SK-N-SH (cell line): ENCODE measurements around the gene ZNF892. TPM values are rescaled to one million over a fixed set of nuclear protein-coding genes. Genes with fewer than 3 reads are reported as not detected.

Experiments
- CTCF ChIA-PET: fragments of 300-600, 350-600 bp; formaldehyde crosslinking; extraction: SDS; loops from one replicate; lab custom pipeline; 2021; lab: Yijun Ruan, JAX
- POLR2A ChIA-PET: fragments of 350-600 bp; sonication (Branson Sonifier 250); formaldehyde crosslinking; extraction: SDS; loops from one replicate; lab custom pipeline; 2020; ENCODE audit warnings: antibody characterized with exemption, inconsistent platforms; lab: Yijun Ruan, JAX
- DNase-seq: peaks from one replicate; pipeline ENCODE4 v3.0.0; 2012
- H2AFZ ChIP-seq: fragments of 200-600 bp; sonication (generic); 2 replicates; pipeline ENCODE4 v1.8.1; 2016; ENCODE audit warnings: antibody characterized with exemption, mild to moderate bottlenecking, low read depth
- H3F3A ChIP-seq: fragments of 200-600 bp; sonication (generic); replicated peaks from 2 replicates; pipeline ENCODE3; 2016; ENCODE audit warnings: antibody characterized with exemption, mild to moderate bottlenecking; ENCODE audit not compliant: insufficient read depth
- H3K27ac ChIP-seq, 2 experiments: fragments of 200-500 bp in 1 of 2; fragments of 200-600 bp in 1 of 2; sonication (Bioruptor generic) in 1 of 2; sonication (generic), shearing (Covaris generic) in 1 of 2; 2 replicates each; pipeline versions ENCODE4 v1.5.1 to v1.6.1; 2014 to 2016; ENCODE audit warnings: low read depth in 2 of 2, inconsistent platforms in 1 of 2, low read length in 1 of 2, mild to moderate bottlenecking in 1 of 2, mixed read lengths in 1 of 2
- H3K27me3 ChIP-seq: fragments of 200-600 bp; sonication (generic), shearing (Covaris generic); 2 replicates; pipeline ENCODE4 v1.6.1; 2016; ENCODE audit warnings: mixed run types; ENCODE audit not compliant: insufficient read depth
- H3K36me3 ChIP-seq, 2 experiments: fragments of 200-500 bp in 1 of 2; fragments of 200-600 bp in 1 of 2; sonication (Bioruptor generic) in 1 of 2; sonication (generic) in 1 of 2; replicated peaks in 1 of 2; 2 replicates each; pipeline versions ENCODE3 to v1.5.1; 2014 to 2016; ENCODE audit warnings: low read length in 1 of 2, mild to moderate bottlenecking in 1 of 2; ENCODE audit not compliant: insufficient read depth in 2 of 2, control insufficient read depth in 1 of 2
- H3K4me1 ChIP-seq, 2 experiments: fragments of 200-500 bp in 1 of 2; fragments of 200-600 bp in 1 of 2; sonication (Bioruptor generic) in 1 of 2; sonication (generic), shearing (Covaris generic) in 1 of 2; 2 replicates each; pipeline versions ENCODE4 v1.5.1 to v1.6.1; 2014 to 2016; ENCODE audit warnings: low read depth in 1 of 2, low read length in 1 of 2, mixed run types in 1 of 2; ENCODE audit not compliant: insufficient read depth in 2 of 2, control insufficient read depth in 1 of 2
- H3K4me2 ChIP-seq: fragments of 200-600 bp; sonication (generic), shearing (Covaris generic); 2 replicates; pipeline ENCODE4 v1.6.1; 2017; ENCODE audit warnings: mixed run types
- H3K4me3 ChIP-seq, 2 experiments: fragments of 200-500 bp in 1 of 2; fragments of 200-600 bp in 1 of 2; sonication (Bioruptor generic) in 1 of 2; sonication (generic), shearing (Covaris generic) in 1 of 2; 2 replicates each; pipeline versions ENCODE4 v1.5.1 to v1.8.1; 2014 to 2016; ENCODE audit warnings: low read depth in 2 of 2, inconsistent platforms in 1 of 2, low read length in 1 of 2, mild to moderate bottlenecking in 1 of 2, mixed read lengths in 1 of 2, moderate library complexity in 1 of 2
- H3K79me2 ChIP-seq: fragments of 200-600 bp; sonication (generic); 2 replicates; pipeline ENCODE4 v1.8.1; 2017; ENCODE audit warnings: mild to moderate bottlenecking; ENCODE audit not compliant: insufficient read depth
- H3K9ac ChIP-seq: fragments of 200-600 bp; sonication (generic); 2 replicates; pipeline ENCODE4 v1.6.1; 2017; ENCODE audit warnings: mixed run types
- H3K9me2 ChIP-seq: fragments of 200-600 bp; sonication (generic); 2 replicates; pipeline ENCODE4 v1.6.1; 2017; ENCODE audit warnings: mixed run types
- H3K9me3 ChIP-seq: fragments of 200-600 bp; sonication (generic); 2 replicates; pipeline ENCODE4 v1.6.1; 2017; ENCODE audit warnings: mixed run types, mild to moderate bottlenecking, moderate library complexity
- H4K20me1 ChIP-seq: fragments of 200-600 bp; sonication (generic); 2 replicates; pipeline ENCODE4 v1.6.1; 2017; ENCODE audit warnings: mild to moderate bottlenecking, mixed run types; ENCODE audit not compliant: insufficient read depth
- EP300 ChIP-seq, 2 experiments: IDR thresholded peaks; 2 replicates each; pipeline versions ENCODE4 v1.4.0 to v1.6.1; 2012; ENCODE audit warnings: borderline replicate concordance in 1 of 2, low read depth in 1 of 2, low read length in 1 of 2
- EZH2phosphoT487 ChIP-seq: fragments of 200-600 bp; sonication (generic); IDR thresholded peaks from 2 replicates; pipeline ENCODE4 v1.6.1; 2017; ENCODE audit warnings: low read depth, mixed run types, mild to moderate bottlenecking, antibody characterized with exemption, moderate library complexity, borderline replicate concordance
- FOXM1 ChIP-seq: IDR thresholded peaks from 2 replicates; pipeline ENCODE4 v1.4.0; 2012; ENCODE audit warnings: low read depth, mild to moderate bottlenecking
- GABPA ChIP-seq: IDR thresholded peaks from 2 replicates; pipeline ENCODE4 v1.4.0; 2012; ENCODE audit warnings: low read depth, mild to moderate bottlenecking
- JUND ChIP-seq: IDR thresholded peaks from 2 replicates; pipeline ENCODE4 v1.4.0; 2012
- MEF2A ChIP-seq: IDR thresholded peaks from 2 replicates; pipeline ENCODE4 v1.4.0; 2012; ENCODE audit warnings: low read depth, borderline replicate concordance
- MXI1 ChIP-seq: IDR thresholded peaks from 2 replicates; pipeline ENCODE4 v1.6.1; 2012; ENCODE audit warnings: mild to moderate bottlenecking, low read depth, low read length, improper control_type of control experiment
- NFIC ChIP-seq: IDR thresholded peaks from 2 replicates; pipeline ENCODE4 v1.4.0; 2012; ENCODE audit warnings: borderline replicate concordance
- NRF1 ChIP-seq: IDR thresholded peaks from 2 replicates; pipeline ENCODE4 v1.6.1; 2012; ENCODE audit warnings: low read depth, mild to moderate bottlenecking, low read length
- PBX3 ChIP-seq: IDR thresholded peaks from 2 replicates; pipeline ENCODE4; 2012
- POLR2AphosphoS5 ChIP-seq: IDR thresholded peaks from 2 replicates; pipeline ENCODE4 v1.6.1; 2012; ENCODE audit warnings: low read depth, low read length
- RAD21 ChIP-seq: IDR thresholded peaks from 2 replicates; pipeline ENCODE4 v1.6.1; 2012; ENCODE audit warnings: mild to moderate bottlenecking, low read length
- RCOR1 ChIP-seq: fragments of 150-350 bp; IDR thresholded peaks from 2 replicates; pipeline ENCODE4 v1.6.1; 2017; ENCODE audit warnings: antibody characterized with exemption, low read length
- RXRA ChIP-seq: IDR thresholded peaks from 2 replicates; pipeline ENCODE4 v1.4.0; 2012; ENCODE audit warnings: low read depth, mild to moderate bottlenecking, borderline replicate concordance
- SMC3 ChIP-seq: IDR thresholded peaks from 2 replicates; pipeline ENCODE4 v1.6.1; 2012; ENCODE audit warnings: low read depth, low read length, improper control_type of control experiment
- TEAD4 ChIP-seq: IDR thresholded peaks from 2 replicates; pipeline ENCODE4 v1.4.0; 2012; ENCODE audit warnings: mild to moderate bottlenecking, borderline replicate concordance; ENCODE audit not compliant: insufficient read depth
- USF2 ChIP-seq: fragments of 150-350 bp; IDR thresholded peaks from 2 replicates; pipeline ENCODE4 v1.6.1; 2017; ENCODE audit warnings: antibody characterized with exemption, low read length, low read depth, borderline replicate concordance
- WGBS: methylation state at CpG from one replicate; pipeline ENCODE4 v1.1.6; 2017; ENCODE audit warnings: low lambda C conversion rate; 5-methylcytosine and 5-hydroxymethylcytosine counted together
- polyA plus RNA-seq, 3 experiments: library from polyadenylated mRNA; depleted of rRNA; stranded (reverse); fragments of >200 nt; gene quantifications; 2 replicates each; pipeline ENCODE4 v1.2.3, GENCODE V29; 2012
- TF ChIP-seq, protein P1 (sequence below): fragments of 200-600 bp; sonication (generic); IDR thresholded peaks from 2 replicates; pipeline ENCODE4 v1.6.1; 2017; ENCODE audit warnings: antibody characterized with exemption, mild to moderate bottlenecking, moderate library complexity

ZNF892 gene
- polyA plus RNA-seq, 1 of the 3 experiments (the other 2 are of a cell fraction), result 1.4 TPM

- Histone ChIP-seq H3K9me2 (no peaks in the 10 kb centered on the region), H3K36me3 (peaks cover 0 to 4% of the 10 kb centered on the region in 2 experiments), H4K20me1 (no peaks in the 10 kb centered on the region), H3K79me2 (peaks cover 32% of the 10 kb centered on the region), H3K4me3 (peak overlapping the region; percentile 88 to 89), H3K4me1 (peaks cover 0 to 15% of the 10 kb centered on the region in 2 experiments; a peak in 2 of 4 replicates), H3K4me2 (peak overlapping the region; percentile 95), H3K9me3 (no peaks in the 10 kb centered on the region), H2AFZ (peak overlapping the region; percentile 88), H3F3A (peaks cover 11% of the 10 kb centered on the region), H3K9ac (peak overlapping the region; percentile 79), H3K27ac (peak overlapping the region; percentile 85 to 96), H3K27me3 (no peaks in the 10 kb centered on the region)
- TF ChIP-seq FOXM1 (no peak), RAD21 (no peak), PBX3 (no peak), EZH2phosphoT487 (no peak), RXRA (no peak), GABPA (no peak), USF2 (no peak), SMC3 (no peak), RCOR1 (no peak), NFIC (no peak), MXI1 (no peak), TEAD4 (no peak), POLR2AphosphoS5 (no peak), EP300 (IDR thresholded peaks at IDR 0.05; ENCODE audit: borderline replicate concordance in 1 of 2, low read depth in 1 of 2, low read length in 1 of 2) (no peak), JUND (no peak), MEF2A (no peak), NRF1 (no peak)
- TF ChIP-seq, protein P1, sequence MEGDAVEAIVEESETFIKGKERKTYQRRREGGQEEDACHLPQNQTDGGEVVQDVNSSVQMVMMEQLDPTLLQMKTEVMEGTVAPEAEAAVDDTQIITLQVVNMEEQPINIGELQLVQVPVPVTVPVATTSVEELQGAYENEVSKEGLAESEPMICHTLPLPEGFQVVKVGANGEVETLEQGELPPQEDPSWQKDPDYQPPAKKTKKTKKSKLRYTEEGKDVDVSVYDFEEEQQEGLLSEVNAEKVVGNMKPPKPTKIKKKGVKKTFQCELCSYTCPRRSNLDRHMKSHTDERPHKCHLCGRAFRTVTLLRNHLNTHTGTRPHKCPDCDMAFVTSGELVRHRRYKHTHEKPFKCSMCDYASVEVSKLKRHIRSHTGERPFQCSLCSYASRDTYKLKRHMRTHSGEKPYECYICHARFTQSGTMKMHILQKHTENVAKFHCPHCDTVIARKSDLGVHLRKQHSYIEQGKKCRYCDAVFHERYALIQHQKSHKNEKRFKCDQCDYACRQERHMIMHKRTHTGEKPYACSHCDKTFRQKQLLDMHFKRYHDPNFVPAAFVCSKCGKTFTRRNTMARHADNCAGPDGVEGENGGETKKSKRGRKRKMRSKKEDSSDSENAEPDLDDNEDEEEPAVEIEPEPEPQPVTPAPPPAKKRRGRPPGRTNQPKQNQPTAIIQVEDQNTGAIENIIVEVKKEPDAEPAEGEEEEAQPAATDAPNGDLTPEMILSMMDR, result no peak
- ChIA-PET CTCF (interaction anchor here (1.2 to 2.8 kb wide), 2 partner anchors 44 to 88 kb away, joined by 4 to 11 read pairs; partner anchors contain the start of gene MRPS5), POLR2A (interaction anchor here (1.1 to 2.5 kb wide), 3 partner anchors 42 to 237 kb away, joined by 3 to 23 read pairs (median 3); partner anchors contain the start of genes FAHD2A, MRPS5 and ZNF892)
- WGBS, result 2% methylated on average over 9 of the region's 9 CpGs
- no peak for DNase-seq
Observed at GRCh38 chr2:95165030-95165370, 42.3 kb upstream of the ZNF892 start.
